ENCODE data around the gene AFF1. TPM values are rescaled to one million over a fixed set of nuclear protein-coding genes. Genes with fewer than 3 reads are reported as not detected.

Gene AFF1, protein sequence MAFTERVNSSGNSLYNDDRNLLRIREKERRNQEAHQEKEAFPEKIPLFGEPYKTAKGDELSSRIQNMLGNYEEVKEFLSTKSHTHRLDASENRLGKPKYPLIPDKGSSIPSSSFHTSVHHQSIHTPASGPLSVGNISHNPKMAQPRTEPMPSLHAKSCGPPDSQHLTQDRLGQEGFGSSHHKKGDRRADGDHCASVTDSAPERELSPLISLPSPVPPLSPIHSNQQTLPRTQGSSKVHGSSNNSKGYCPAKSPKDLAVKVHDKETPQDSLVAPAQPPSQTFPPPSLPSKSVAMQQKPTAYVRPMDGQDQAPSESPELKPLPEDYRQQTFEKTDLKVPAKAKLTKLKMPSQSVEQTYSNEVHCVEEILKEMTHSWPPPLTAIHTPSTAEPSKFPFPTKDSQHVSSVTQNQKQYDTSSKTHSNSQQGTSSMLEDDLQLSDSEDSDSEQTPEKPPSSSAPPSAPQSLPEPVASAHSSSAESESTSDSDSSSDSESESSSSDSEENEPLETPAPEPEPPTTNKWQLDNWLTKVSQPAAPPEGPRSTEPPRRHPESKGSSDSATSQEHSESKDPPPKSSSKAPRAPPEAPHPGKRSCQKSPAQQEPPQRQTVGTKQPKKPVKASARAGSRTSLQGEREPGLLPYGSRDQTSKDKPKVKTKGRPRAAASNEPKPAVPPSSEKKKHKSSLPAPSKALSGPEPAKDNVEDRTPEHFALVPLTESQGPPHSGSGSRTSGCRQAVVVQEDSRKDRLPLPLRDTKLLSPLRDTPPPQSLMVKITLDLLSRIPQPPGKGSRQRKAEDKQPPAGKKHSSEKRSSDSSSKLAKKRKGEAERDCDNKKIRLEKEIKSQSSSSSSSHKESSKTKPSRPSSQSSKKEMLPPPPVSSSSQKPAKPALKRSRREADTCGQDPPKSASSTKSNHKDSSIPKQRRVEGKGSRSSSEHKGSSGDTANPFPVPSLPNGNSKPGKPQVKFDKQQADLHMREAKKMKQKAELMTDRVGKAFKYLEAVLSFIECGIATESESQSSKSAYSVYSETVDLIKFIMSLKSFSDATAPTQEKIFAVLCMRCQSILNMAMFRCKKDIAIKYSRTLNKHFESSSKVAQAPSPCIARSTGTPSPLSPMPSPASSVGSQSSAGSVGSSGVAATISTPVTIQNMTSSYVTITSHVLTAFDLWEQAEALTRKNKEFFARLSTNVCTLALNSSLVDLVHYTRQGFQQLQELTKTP
- 3.2 and 4.6 TPM in 2 replicates for total RNA-seq (2014; rRNA removed; shearing (Covaris generic))
- polyA plus RNA-seq (2014; cell fraction: nucleus; rRNA removed): 2.1 and 3.3 TPM in 2 replicates

GRCh38 chr4:86934771-86935565 is at the start of gene AFF1:
TSS of gene AFF1 (plus strand) at chr4:86935011. CDS start at chr4:86948534, 13,523 bp downstream.
- DNase-seq (ENCODE audit: extremely low read depth, low read depth): peak; percentile 78

- no peak for DNase-seq (ENCODE audit: extremely low read depth, low read depth)
These were observed 44.0 kb upstream of the AFF1 start for GRCh38 chr4:86890790-86891189.

DNA sequence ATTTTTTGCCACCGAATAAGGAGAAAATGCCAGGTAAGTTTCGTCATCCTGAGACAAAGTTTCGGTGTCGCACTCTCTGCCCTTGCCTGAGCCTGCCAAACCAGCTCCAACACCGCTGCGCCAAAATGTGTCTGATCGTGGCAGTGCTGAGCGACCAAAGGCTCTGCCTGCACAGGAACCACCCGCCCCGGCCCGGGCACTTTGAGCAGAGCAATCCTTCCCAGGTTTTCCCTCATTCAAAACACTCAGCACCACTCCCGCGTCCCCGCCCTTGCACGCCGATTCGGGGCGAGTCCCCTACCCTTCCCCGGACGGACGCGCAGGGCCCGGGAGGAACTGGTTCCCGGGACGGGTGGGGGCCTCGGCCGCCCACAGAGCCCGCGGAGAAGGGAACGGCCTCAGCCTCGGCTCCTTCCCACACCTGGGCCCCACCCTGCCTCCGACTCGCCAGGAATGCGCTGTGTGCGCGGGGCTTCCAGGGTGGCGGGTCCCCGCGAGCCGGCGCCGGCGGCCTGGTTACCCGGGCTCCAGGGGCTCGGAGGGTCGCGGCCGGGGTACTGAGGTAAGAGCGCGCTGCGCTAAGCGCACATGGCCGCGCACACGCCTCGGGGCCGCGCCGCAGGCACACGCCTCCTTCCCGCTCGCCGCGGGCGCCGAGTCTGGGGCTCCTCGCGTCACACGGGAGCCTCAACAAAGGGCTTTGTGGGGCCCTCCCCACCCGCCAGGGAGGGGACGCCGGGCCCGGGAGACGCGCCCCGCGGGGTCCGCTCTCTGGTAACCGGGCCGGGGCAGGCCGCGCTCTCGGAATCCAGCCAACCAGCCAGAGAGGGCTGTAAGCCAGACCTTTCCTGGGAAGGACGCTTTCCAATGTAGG is 42.8 kb upstream of the AFF1 start, which contains the start of gene C4orf36:
Gene C4orf36 (minus strand): TSS at position 661 of the 874 bp plus-strand sequence. CDS start 902 bp downstream, outside the sequence.
- DNase-seq (ENCODE audit: extremely low read depth, low read depth): peak; percentile 38

- no peak for DNase-seq (ENCODE audit: extremely low read depth, low read depth)
These were observed 42.2 kb upstream of the AFF1 start for GRCh38 chr4:86892636-86892960.

- no peak for DNase-seq (ENCODE audit: extremely low read depth, low read depth)
These were observed 41.7 kb upstream of the AFF1 start for GRCh38 chr4:86893136-86893535.

DNA sequence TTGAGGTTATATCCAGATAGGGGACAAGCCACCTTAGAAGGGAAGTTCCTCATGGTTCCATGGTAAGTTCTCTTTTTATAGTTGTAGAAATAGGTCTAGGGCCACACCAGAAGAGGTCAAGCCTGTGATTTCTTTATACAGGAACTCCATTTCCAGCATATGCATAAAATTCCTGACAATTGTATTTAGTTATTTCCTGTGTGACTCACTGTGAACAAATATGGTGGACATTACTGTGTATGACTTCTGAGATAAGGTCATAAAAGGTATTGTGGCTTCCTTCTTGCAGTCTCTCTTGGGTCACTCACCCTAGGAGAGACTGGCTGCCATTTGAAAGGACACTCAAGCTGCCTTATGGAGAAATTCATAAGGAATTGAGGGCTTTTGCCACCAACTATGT is 40.4 kb upstream of the AFF1 start:
- no peak for DNase-seq (ENCODE audit: extremely low read depth, low read depth)

GRCh38 chr4:86895692-86896488 is 38.9 kb upstream of the AFF1 start:
- peak; percentile 63 for DNase-seq (ENCODE audit: extremely low read depth, low read depth)

DNA sequence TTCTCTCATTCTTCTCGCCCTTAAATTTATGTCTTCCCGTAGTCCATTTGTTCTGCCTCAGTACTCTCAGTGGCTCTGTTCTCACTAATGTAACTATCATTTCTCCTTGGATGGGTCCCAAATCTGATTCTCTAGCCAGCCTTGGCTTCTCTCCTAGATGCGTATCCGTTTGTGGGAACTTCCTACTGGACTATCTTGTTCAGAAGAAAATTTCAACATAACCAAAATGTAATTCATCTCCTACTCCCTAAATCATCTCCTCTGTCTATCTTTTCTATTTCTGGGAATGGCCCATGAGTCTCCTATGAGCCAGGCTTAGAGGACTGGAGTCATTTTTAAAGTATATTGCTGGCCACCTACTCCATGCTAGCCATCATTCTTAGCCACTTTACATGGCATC is 38.2 kb upstream of the AFF1 start:
- no peak for DNase-seq (ENCODE audit: extremely low read depth, low read depth)

GRCh38 chr4:86898562-86898961 is 36.2 kb upstream of the AFF1 start:
- no peak for DNase-seq (ENCODE audit: extremely low read depth, low read depth)

DNA sequence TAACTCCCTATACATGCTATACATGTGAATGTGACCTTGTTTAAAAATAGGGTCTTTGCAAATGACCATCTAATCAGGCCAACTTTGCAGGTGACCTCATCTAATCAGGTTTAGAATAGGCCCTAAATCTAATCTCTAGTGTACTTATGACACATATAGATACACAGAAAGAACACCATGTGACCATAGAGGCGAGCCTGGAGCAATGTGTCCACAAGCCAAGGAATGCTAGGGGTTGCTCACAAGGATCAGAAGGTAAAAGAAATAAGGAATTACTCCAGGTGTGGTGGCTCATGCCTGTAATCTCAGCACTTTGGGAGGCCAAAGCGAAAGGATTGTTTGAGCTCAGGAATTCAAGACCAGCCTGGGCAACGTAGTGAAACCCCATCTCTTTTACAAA is 32.9 kb upstream of the AFF1 start:
- no peak for DNase-seq (ENCODE audit: extremely low read depth, low read depth)

DNA sequence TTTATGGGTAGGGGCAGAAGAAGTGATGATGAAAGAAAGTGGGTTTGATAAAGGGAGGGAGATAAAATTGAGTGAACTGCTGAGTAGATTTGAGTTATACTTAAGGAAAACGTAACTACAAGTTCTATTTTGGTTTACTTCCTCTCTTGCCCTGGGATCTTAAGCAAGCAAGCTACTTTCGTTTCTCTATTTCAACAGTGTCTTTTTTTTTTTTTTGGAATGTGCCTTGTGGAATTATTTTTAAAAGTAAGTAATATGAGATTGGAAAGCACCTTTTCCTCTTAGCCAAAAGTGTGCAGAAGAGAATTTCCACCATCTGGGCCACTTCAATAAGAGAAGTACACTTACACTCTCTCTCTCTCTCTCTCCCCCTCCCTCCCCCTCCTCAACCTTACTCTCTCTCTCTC is 26.6 kb upstream of the AFF1 start:
- no peak for DNase-seq (ENCODE audit: extremely low read depth, low read depth)

GRCh38 chr4:86909546-86910295 is 25.1 kb upstream of the AFF1 start:
- DNase-seq (ENCODE audit: extremely low read depth, low read depth): no peak

DNA sequence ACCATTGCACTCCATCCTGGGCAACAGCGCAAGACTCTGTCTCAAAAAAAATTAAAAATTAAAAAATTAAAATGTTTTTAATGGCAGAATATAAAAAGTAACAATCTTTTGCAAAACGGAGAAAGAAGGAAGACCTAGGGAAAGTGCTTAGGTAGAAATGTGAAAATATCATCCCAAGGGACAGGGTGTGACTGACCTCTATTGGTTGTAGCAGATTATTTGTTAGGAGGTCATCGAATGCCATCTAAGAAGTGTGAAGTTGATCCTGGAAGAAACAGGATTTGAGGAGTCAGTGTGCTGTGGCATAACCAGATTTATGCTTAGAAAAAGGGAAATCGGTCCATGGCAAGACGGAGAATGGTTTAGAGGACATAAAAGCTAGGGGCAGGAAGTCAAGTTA is 24.4 kb upstream of the AFF1 start:
- DNase-seq (ENCODE audit: extremely low read depth, low read depth): no peak

DNA sequence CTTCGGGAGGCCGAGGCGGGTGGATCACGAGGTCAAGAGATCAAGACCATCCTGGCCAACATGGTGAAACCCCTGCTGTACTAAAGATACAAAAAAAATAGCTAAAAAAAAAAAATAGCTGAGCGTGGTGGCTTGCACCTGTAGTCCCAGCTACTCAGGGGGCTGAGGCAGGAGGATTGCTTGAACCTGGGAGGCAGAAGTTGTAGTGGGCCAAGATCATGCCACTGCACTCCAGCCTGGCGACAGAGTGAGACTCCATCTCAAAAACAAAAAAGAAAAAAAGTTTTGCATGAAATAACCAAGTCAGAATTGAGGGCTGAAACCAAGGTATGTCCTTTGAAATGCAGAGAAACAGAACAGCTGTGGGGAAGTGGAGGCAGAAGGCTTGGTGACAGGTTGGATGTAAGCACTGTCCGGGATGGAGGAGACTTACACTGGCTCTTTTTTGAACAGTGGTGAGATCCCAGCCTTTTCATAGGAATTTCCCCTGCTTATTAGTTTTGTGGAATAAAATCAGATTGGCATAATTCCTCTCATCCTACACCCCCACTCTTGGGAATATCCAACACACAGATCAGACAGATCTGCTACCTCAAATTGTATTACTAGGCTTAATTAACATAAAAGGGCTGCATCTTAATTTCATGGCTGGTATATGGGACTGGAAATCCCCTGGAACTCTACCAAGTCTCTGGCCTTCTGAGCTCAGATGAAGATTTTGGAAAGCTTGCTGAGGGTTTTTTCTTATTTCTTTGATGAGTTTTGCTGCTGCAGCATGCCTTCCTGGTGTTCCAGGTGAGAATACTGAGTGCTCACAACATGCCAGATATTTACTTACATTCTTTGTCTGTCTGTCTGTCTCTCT is 23.8 kb upstream of the AFF1 start:
- no peak for DNase-seq (ENCODE audit: extremely low read depth, low read depth)

DNA sequence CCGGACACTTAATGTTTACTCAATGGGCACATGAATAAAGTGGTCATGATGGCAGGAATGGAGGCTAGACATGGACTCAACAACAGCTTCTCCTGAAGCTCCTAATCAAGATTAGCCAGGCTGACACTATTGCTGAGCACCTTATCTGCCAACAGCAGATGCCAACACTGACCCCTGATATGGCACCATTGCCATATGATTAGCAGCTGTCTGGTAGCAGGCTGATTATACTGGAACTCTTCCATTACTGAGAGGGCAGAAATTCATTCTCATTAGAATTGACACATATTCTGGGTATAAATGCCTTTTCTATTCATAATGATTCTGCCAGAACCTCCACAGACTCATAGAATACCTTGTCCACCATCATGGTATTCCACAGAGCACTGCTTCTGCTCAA is 18.4 kb upstream of the AFF1 start:
- no peak for DNase-seq (ENCODE audit: extremely low read depth, low read depth)

DNA sequence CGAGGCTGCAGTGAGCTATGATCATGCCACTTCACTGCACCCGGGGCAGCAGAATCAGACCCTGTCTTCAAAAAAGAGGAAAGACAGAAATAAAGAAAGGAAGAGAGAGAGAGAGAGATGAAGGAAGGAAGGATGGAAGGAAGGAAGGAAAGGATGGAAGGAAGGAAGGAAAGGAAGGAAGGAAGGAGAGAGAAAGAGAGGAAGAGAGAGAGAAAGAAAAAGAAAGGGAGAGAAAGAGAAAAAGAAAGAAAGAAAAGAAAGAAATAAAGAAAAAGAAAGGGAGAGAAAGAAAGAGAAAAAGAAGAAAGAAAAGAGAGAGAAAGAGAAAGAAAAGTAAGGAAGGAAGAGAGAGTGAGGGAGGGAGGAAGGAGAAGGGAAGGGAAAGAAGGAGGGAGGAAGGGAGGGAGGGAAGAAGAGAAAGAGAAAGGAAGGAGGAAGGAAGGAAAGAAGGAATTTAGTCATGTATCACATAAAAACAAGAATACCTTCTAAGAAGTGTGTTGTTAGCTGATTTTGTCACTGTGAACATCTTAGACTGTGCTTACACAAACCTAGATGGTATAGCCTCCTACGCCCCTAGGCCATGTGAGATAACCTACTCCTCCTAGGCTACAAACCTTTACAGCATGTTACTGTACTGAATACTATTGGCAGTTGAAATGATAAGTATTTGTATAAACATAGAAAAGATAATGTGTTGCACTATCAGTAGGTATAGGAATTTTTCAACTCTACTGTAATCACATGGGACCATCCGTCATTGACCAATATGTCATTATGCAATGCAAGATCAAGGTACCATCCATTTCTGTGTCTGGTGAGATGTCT is 17.4 kb upstream of the AFF1 start:
- DNase-seq (ENCODE audit: extremely low read depth, low read depth): no peak
